Measurements from ENCODE around the gene CBLL1.

GRCh38 chr7:107708956-107709355 lies 35.0 kb upstream of the CBLL1 start:
- TF ChIP-seq POLR2A (IDR thresholded peaks at IDR 0.05) (no peak), CTCF (IDR thresholded peaks at IDR 0.05) (no peak)

All from body of pancreas (tissue), 4 donors.